HG03432 (cell line): ENCODE measurements around the gene PLCG2.
A peak's percentile ranks its signal among the peaks of the same experiment; 100 is the strongest.
"Not testable (repeated sequence)": the region's sequence is repeated elsewhere in the genome, so short reads cannot be mapped to it uniquely, and the experiment has no call there.

ENCODE experiments used
- ATAC-seq: cut with Tn5 transposase; IDR thresholded peaks from one replicate; pipeline ENCODE4 v1.9.1; 2021; ENCODE audit warnings: mild to moderate bottlenecking, moderate library complexity; ENCODE audit not compliant: unreplicated experiment

The PLCG2 gene

DNA sequence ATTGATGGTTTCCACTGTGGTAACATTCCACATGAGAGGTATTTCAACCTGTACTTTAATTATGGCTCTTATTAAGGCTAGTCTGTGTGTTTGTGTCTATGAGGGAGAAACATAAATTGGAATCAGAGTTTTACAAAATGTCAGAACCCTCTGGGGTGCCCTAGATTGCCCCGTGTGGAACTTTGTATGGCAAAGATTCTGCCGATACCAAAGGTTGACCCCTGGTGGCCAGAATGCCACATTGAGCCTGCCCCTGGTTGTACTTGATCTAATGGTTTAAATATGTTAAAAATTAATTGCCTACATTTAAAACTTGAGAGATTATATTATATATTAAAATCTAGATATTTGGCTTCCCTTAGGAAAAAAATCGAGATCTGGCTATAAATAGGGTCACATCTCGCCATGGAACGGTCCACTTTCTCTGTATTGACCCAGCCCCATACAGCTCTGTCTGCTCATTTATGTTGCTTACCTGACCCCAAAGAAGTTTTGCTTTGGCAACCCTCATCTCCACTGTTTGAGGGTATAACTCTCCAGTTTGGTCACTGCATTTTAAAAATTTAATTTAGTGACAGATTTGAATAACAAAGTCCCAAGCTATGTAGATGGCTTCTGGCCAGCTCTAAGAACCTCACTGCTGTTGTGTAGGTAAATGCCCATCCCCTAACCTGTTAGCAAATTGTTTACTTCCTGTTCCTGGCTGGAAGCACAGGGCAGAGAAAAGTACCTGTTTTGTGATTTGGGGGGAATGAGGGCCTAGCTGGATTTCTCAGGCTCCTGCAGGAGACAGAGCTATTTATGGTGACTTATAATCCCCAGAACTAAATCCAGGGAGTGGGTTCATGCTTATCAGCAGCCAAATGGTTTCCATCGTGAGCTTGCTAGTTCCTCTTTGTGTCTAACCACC is 95.0 kb downstream of the PLCG2 start:
- peak; percentile 69 for ATAC-seq

DNA sequence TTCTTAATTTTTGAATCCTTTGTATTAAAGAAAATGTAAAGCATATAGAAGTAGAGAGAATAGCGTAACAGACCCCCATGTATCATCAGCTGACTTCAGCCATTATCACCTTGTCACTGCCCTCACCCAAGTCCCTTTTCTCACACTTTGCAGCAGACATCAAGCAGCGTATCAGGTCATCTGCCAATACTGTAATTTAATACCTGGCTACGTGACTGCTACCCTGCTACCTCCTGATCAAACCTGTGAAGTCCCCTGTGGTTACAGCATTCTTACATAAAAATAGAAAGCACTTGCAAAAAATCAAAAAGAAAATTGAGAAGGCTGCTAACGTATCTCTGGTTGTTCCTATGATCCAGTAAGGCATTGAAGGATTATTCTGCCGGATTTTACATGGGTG is 96.4 kb downstream of the PLCG2 start:
- no peak for ATAC-seq

- ATAC-seq: no peak
These were observed 97.3 kb downstream of the PLCG2 start for GRCh38 chr16:81876273-81876900.

DNA sequence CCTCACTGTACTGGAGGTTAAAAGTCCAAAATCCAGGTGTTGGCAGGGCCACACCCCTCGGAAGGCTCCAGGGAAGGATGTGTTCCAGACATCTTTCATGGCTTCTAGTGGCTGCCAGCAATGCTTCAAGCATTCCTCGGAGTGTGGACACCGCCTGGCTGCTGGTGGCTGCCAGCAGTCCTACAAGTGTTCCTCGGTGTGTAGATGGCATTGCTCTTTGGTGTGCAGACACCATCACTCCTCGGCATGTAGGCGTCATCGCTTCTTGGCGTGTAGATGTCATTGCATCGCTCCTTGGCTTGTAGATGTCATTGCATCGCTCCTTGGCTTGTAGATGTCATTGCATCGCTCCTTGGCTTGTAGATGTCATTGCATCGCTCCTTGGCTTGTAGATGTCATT is 98.4 kb downstream of the PLCG2 start:
- ATAC-seq: not testable (repeated sequence)

DNA sequence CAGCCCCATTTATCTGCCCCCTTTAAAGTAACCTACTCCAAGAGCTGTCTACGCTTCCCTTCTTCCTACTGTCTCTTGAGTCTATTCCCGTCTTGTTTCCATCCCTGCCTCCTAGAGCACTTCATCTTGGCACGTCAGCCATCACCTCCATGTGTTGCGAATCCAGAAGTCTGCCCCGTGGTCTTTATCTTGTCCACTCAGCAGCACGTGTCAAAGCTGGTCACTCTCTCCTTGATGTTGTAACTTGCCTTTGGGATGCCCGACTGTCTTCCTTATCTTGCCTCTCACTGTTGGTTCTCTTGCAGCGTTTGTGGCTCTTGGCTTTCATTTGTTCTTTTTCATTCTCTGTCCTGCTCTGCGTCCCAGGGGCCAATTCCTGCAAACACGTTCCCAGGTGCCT is 99.4 kb downstream of the PLCG2 start:
- no peak for ATAC-seq

GRCh38 chr16:81879625-81880024 is 100.5 kb downstream of the PLCG2 start:
- ATAC-seq: no peak

- ATAC-seq: no peak
These were observed 101.7 kb downstream of the PLCG2 start for GRCh38 chr16:81880816-81881215.

DNA sequence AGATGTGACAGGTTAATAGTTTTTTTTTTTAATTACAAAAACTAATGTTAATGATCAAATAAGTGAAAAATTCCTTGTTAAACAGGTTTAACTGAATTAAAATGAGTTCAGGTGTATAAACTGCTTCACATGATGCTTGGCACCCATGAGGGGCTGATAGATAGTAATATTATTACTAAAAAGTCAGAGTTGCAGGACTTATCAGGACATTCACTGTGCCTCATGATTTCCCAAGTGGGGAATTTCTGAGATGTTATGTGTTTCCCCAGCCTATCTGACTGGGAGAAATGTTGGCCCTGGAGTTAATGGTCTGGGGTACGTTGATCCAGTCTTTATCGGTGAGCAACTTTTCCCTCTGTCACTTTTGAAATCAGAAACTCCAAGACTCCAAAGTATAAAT is 102.1 kb downstream of the PLCG2 start:
- ATAC-seq: no peak

- no peak for ATAC-seq
These were observed 103.5 kb downstream of the PLCG2 start for GRCh38 chr16:81882559-81882958.

DNA sequence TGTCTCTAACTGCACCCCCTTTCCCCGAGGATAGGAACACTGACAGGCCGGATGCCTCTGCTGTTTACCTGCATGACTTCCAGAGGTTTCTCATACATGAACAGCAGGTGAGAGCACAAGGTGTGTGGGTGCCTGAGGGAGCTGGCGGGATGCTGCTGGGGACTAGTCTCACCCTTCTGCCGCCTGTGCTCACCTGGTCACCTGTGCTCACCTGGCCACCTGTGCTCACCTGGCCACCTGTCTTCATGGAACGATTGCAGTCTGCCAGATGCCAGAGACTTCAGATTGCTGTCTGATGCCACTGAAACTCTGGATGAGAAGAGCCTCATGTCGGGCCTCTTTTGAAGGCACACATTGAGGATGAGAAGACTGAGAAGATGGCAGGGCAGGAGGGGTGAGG is 104.1 kb downstream of the PLCG2 start:
- no peak for ATAC-seq

DNA sequence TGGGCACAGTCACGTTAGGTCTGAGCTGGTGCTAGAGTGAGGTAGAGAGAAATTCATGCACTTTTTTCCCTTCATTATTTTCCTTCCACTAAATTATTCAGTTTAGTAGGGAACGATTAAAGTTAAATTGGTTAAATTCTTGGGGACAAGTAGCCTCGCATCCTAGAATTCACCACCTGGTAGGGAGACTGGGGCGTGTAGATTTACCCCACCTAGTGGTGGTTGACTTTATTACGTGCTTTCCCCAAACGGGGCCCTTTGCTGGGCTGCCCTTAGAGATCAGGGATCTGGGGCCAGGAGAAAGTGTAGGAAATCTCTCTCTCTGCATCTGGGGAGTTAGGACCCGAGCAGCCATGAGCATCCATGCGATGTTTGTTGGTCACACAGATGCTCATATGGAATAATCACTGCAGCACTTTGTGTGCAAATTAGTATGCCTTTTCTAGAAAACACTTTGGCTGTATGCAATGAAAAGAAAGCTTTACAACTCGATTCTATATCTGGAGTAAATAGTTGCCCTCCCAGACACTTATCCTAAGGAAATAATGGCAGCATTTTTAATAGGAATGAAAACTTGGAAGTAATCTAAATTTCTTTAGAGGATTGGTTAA is 107.0 kb downstream of the PLCG2 start:
- peak; percentile 64 for ATAC-seq

GRCh38 chr16:81888520-81889394 is 109.7 kb downstream of the PLCG2 start:
- ATAC-seq: no peak

GRCh38 chr16:81891736-81892364 is 112.8 kb downstream of the PLCG2 start:
- ATAC-seq: no peak

GRCh38 chr16:81894592-81894991 is 115.5 kb downstream of the PLCG2 start:
- no peak for ATAC-seq

- no peak for ATAC-seq
These were observed 117.8 kb downstream of the PLCG2 start for GRCh38 chr16:81896902-81897301.

- no peak for ATAC-seq
These were observed 120.5 kb downstream of the PLCG2 start for GRCh38 chr16:81899601-81900000.

DNA sequence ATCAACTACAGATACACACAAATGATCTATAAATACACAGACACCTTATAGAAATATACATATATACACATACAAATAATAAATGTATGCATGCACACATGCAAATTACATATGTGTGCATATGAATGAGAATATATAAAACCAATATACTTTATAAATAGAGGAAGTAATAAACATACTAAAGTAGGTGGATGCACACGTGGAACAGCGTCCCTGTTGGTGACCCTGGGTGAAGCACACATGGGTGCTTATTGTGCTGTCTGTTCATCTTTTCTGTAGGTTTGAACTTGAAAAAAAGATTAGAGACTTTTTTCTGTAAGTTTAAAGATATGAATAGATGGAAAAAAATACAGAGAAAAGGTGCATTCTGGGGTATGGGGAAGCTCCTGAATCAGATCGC is 120.9 kb downstream of the PLCG2 start:
- no peak for ATAC-seq

- no peak for ATAC-seq
These were observed 121.4 kb downstream of the PLCG2 start for GRCh38 chr16:81900456-81900855.

GRCh38 chr16:81901484-81901883 is 122.4 kb downstream of the PLCG2 start:
- ATAC-seq: no peak

GRCh38 chr16:81902025-81902424 is 122.9 kb downstream of the PLCG2 start:
- ATAC-seq: no peak
